ENCODE results near the gene MRPS18B. TPM values are rescaled to one million over a fixed set of nuclear protein-coding genes. Genes with fewer than 3 reads are reported as not detected.

MRPS18B gene
- total RNA-seq, 1 experiment from 2014 or later: 112 TPM

- no peak for DNase-seq (ENCODE audit: low read depth, low spot score)
- Histone ChIP-seq H3K36me3 (ENCODE audit: control insufficient read depth in 1 of 2, insufficient read depth in 2 of 2, low read length in 2 of 2) (peaks cover 9 to 13% of the 10 kb centered on the region in 2 experiments; a peak in 3 of 4 replicates), H3K4me2 (ENCODE audit: low read length) (peak overlapping the region; percentile 82), H3K4me3 (replicated peaks in 1 of 2; ENCODE audit: low read depth in 1 of 2, low read length in 2 of 2) (no peak overlapping the region), H3K9ac (ENCODE audit: low read length) (no peak overlapping the region), H3K27ac (ENCODE audit: low read depth, low read length) (peak overlapping the region; percentile 37), H3K79me2 (ENCODE audit: insufficient read depth, low read length) (peaks cover 23% of the 10 kb centered on the region), H4K20me1 (ENCODE audit: insufficient read depth) (no peaks in the 10 kb centered on the region), H3K9me2 (ENCODE audit: insufficient read depth) (no peaks in the 10 kb centered on the region), H3K9me3 (ENCODE audit: control insufficient read depth in 1 of 2, insufficient read depth in 1 of 2, low read depth in 1 of 2, low read length in 2 of 2) (no peaks in the 10 kb centered on the region), H3K27me3 (ENCODE audit: insufficient read depth, low read length) (no peaks in the 10 kb centered on the region), H3K4me1 (ENCODE audit: control insufficient read depth in 1 of 2, insufficient read depth in 2 of 2, low read length in 2 of 2) (peaks cover 6 to 15% of the 10 kb centered on the region in 2 experiments), H2AFZ (ENCODE audit: low read depth, low read length, poor library complexity, severe bottlenecking) (no peak overlapping the region)
- TF ChIP-seq RAD21 (IDR thresholded peaks at IDR 0.05; ENCODE audit: low read depth) (no peak), EGR1 (IDR thresholded peaks at IDR 0.05; ENCODE audit: low read depth) (no peak), FOSL1 (IDR thresholded peaks at IDR 0.05; ENCODE audit: low read depth) (no peak), YY1 (IDR thresholded peaks at IDR 0.05; ENCODE audit: extremely low read depth, insufficient replicate concordance, low read depth, low read length) (no peak), ZBTB33 (IDR thresholded peaks at IDR 0.05; ENCODE audit: extremely low read depth, insufficient replicate concordance, low read length) (no peak), JUND (IDR thresholded peaks at IDR 0.05) (no peak), ATF3 (IDR thresholded peaks at IDR 0.05) (no peak), POLR2AphosphoS5 (IDR thresholded peaks at IDR 0.05; ENCODE audit: low read depth, low read length) (no peak), SRF (IDR thresholded peaks at IDR 0.05; ENCODE audit: low read depth) (no peak), CBX3 (IDR thresholded peaks at IDR 0.05; ENCODE audit: low read depth) (no peak), TCF7L2 (IDR thresholded peaks at IDR 0.05; ENCODE audit: borderline replicate concordance, extremely low read depth, insufficient read depth, insufficient read length) (no peak), EZH2phosphoT487 (IDR thresholded peaks at IDR 0.05; ENCODE audit: borderline replicate concordance) (no peak), ZFX (IDR thresholded peaks at IDR 0.05) (no peak), CTCF (IDR thresholded peaks at IDR 0.05 in 2 of 3, conservative IDR thresholded peaks at IDR 0.05 in 1 of 3; ENCODE audit: borderline replicate concordance in 1 of 3, insufficient read depth in 1 of 3, low read depth in 2 of 3, low read length in 2 of 3) (no peak), EZH2 (IDR thresholded peaks at IDR 0.05) (no peak), SIN3A (IDR thresholded peaks at IDR 0.05; ENCODE audit: low read depth) (no peak), CEBPB (IDR thresholded peaks at IDR 0.05; ENCODE audit: low read depth) (no peak), MAX (IDR thresholded peaks at IDR 0.05) (no peak)
- ChIA-PET RAD21 (ENCODE audit: low non-redundant PET in 1 of 2, low total read pairs in 2 of 2, uncharacterized antibody in 2 of 2, unreplicated experiment in 2 of 2) (no interaction called here), POLR2A (interaction anchor here (1.3 kb wide), 2 partner anchors 32 to 85 kb away, joined by 3 to 4 read pairs; no protein-coding TSS in a partner anchor), CTCF (no interaction called here)
- intact Hi-C loops (cut with micrococcal nuclease): no loop called here
- no TSS peak for BruUV-seq (replicated peaks)
- ATAC-seq: no peak
Observed at GRCh38 chr6:30645989-30646388, 28.3 kb downstream of the MRPS18B start.
